Skin of body (tissue), 3 donors: ENCODE data around the gene TM9SF1. TPM values are rescaled to one million over a fixed set of nuclear protein-coding genes. Genes with fewer than 3 reads are reported as not detected.

ENCODE experiments used
- DNase-seq: peaks from one replicate; lab custom pipeline; 2025; lab: John Stamatoyannopoulos, UW
- small RNA-seq: library from RNA; depleted of rRNA; stranded (forward); fragments of <200 nt; gene quantifications from one replicate; pipeline ENCODE3, GENCODE V24; 2014; ENCODE audit warnings: low replicate concordance
- total RNA-seq: library from RNA; depleted of rRNA; stranded (reverse); fragments of >200 nt; gene quantifications from one replicate; pipeline ENCODE4 v1.2.3, GENCODE V29; 2014

The TM9SF1 gene
- total RNA-seq, 1 donor from 2014 or later, result 22.4 TPM

GRCh38 chr14:24151404-24152080, 43.7 kb downstream of the TM9SF1 start:
- no peak for DNase-seq

DNA sequence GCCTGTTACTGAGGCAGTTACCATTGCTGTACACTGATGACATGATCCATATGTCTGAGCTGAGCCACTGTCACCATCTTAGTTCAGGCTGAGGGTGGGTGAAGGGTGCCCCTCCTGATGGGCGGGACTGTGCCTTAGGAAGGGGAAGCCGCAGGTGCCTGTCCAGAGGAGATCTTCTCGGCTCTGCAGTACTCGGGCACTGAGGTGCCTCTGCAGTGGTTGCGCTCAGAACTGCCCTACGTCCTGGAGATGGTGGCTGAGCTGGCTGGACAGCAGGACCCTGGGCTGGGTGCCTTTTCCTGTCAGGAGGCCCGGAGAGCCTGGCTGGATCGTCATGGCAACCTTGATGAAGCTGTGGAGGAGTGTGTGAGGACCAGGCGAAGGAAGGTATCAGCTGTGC, 44.2 kb downstream of the TM9SF1 start:
- DNase-seq, result no peak

DNA sequence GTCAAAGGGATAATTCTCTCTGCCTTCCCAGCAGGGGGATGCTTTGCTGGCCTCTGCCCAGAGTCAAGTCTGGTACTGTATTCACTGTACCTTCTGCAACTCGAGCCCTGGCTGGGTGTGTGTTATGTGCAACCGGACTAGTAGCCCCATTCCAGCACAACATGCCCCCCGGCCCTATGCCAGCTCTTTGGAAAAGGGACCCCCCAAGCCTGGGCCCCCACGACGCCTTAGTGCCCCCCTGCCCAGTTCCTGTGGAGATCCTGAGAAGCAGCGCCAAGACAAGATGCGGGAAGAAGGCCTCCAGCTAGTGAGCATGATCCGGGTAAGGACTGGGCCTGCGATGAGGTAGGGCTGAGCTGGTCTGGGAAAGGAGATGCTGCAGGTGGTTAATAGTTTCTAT, 44.7 kb downstream of the TM9SF1 start:
- DNase-seq, result no peak

GRCh38 chr14:24150061-24150460, 45.2 kb downstream of the TM9SF1 start:
- no peak for DNase-seq

GRCh38 chr14:24149302-24149969, 45.8 kb downstream of the TM9SF1 start:
- DNase-seq, result no peak

- no peak for DNase-seq
These were observed 47.3 kb downstream of the TM9SF1 start for GRCh38 chr14:24147761-24148428.

- DNase-seq, result peak; percentile 98
These were observed 48.1 kb downstream of the TM9SF1 start, which contains the start of gene RNF31 for GRCh38 chr14:24146978-24147760. RNF31 (plus strand) TSS chr14:24147498; CDS start chr14:24147699, 201 bp downstream.

DNA sequence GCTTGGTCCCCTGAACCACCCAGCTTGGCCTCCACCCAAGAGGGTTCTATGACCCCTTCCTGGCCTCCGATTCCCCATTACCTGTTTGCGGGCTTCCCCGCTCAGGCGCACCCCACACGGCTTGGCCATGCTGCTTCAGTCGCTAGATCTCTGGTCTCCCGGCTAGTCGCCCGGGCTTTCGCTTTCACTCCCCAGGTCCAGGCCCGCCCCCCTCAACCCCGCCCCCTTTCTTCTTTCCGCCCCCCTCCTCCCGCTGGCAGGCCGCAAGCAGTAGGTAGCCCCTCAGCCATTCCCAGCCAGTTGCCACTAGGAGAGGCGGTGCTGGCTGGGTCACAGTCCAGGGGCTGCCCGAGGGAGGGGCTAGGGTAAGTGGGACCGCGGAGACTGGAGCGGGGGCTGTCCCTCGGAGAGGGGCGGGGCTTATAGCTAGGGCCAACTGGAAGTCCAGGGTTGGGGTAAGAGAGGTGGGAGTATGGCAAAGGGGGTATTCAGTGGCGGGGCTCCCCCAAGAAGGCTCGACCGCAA, 48.7 kb downstream of the TM9SF1 start, which contains the start of gene PSME2:
Gene PSME2, minus strand, starts transcription at position 158 of the 525 bp plus-strand sequence. Its CDS starts 29 bp downstream, at position 129.
- peak; percentile 90 for DNase-seq

DNA sequence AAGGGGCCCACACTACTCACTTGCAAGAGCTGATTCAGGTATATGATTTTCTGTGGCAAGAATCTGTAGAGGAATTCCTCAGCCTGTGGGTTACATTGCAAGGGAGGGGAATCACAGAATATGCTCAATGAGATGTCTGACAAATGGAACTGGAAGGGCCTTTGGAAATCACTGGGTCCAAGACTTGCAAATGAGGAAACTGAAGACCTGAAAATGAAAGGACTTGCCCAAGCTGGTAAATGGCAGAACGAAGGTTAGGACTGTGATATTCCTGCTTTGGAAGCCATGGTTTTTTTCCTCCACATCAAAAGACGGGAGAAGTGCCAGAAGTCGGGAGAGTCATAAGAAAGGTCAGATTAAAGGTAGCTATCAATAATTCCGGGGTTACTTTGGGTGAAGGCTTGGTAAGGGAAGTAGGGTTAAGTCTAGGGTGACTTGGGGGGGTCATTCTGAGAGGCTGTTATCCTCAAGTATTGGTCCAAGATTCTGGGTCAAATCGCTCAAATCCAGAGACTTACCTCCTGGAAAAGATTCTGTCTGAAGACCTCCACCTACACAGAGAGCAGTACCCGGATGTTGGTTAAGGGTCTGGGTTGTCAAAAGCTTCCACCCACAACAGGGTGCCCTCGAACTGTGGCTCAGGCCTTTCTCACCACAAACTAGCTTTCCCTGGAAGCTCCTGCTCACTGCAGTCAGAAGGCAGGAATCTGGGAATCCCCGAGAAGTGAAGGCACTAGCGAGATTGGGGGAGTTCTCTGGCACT, 49.4 kb downstream of the TM9SF1 start:
- no peak for DNase-seq

DNA sequence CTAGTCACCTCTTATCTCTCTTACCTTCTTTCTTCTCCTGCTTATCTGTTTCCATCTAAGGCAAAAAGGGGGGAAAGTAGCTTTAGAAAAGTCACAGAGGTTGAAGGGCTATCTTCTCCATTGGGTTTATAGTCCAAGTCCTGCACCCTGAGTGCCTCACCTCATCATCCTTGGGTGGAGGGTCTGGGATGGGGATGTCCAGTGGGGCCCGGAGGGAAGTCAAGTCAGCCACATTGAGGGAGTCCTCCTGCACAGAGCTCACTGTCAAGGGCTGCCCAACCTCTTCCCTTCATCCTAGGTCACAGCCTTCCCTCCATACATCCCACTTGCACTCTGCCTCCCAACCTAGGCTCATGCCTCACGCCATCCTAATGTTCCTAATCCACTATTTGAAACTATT, 50.0 kb downstream of the TM9SF1 start:
- DNase-seq, result no peak

GRCh38 chr14:24144451-24144850, 50.8 kb downstream of the TM9SF1 start:
- DNase-seq, result no peak

- DNase-seq, result no peak
These were observed 51.7 kb downstream of the TM9SF1 start for GRCh38 chr14:24143511-24143910.

GRCh38 chr14:24141097-24141880, 54.0 kb downstream of the TM9SF1 start, which contains the start of gene EMC9:
EMC9 (minus strand) TSS chr14:24141591; CDS start chr14:24141304, 287 bp downstream.
- DNase-seq, result peak; percentile 99

DNA sequence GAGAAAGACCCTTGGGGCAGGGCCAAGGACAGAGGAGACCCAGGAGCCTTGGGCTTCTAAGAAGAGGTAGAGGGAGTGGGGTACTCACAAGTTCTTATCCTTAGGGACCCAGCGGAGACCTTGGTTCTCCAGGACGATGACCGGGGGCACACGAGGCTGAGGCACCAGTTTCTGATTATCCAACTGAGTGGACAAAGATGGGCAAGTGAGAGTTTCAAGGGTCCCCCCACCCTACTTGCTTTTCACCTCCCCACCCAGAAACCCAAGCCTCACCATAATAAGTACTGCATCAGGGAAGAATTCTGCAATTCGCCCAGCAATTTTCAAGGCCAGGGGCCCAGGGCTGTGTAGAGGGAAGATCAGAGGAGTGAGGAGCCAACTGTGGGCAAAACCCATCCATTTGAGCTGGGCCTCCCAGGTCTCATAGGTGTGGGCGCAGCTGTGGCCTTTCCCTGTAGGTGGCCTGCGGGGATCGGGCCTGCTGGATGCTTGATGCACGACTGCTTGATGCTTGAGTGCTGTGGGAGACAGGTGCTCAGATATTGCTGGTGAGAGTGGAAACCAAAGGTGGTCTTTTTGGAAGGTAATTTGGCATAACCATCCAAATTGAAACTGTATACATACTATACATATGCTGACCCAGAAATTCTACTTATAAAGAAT, 55.8 kb downstream of the TM9SF1 start:
- DNase-seq, result no peak

Small RNA genes within 50 kb of the gene (small RNA-seq; reads per million reads assigned to genes)
- gene AL136295.4 (not detected), gene CHMP4A (not detected), gene IPO4 (not detected), gene IRF9 (not detected), gene MDP1 (not detected), gene RNA5SP383 (0.14 reads per million)

Other genes starting within 250 kb of the TM9SF1 start
- 23.5 TPM for gene DHRS4, start 241.7 kb downstream of the TM9SF1 start, total RNA-seq
- 8.7 TPM for gene DHRS4L2, start 206.5 kb downstream of the TM9SF1 start, total RNA-seq
- 0.69 TPM for gene CARMIL3, start 143.4 kb downstream of the TM9SF1 start, total RNA-seq
- gene CPNE6, start 123.9 kb downstream of the TM9SF1 start, total RNA-seq, result 0.20 TPM
- 7.2 TPM for gene PCK2, start 101.1 kb downstream of the TM9SF1 start, total RNA-seq
- gene DCAF11, start 80.7 kb downstream of the TM9SF1 start, total RNA-seq, result 45.2 TPM
- 0.69 TPM for gene NRL, start 80.5 kb downstream of the TM9SF1 start, total RNA-seq
- 13.0 TPM for gene FITM1, start 64.8 kb downstream of the TM9SF1 start, total RNA-seq
- 59.7 TPM for gene PSME1, start 59.2 kb downstream of the TM9SF1 start, total RNA-seq
- 6.8 TPM for gene EMC9, start 53.9 kb downstream of the TM9SF1 start, total RNA-seq
- gene PSME2, start 48.8 kb downstream of the TM9SF1 start, total RNA-seq, result 62.5 TPM
- 24.2 TPM for gene RNF31, start 47.9 kb downstream of the TM9SF1 start, total RNA-seq
- gene IRF9, start 34.2 kb downstream of the TM9SF1 start, total RNA-seq, result 43.4 TPM
- gene REC8, start 23.4 kb downstream of the TM9SF1 start, total RNA-seq, result 3.6 TPM
- 22.8 TPM for gene IPO4, start 6.6 kb downstream of the TM9SF1 start, total RNA-seq
- gene TSSK4, start 10.3 kb upstream of the TM9SF1 start, total RNA-seq, result not detected
- gene CHMP4A, start 18.0 kb upstream of the TM9SF1 start, total RNA-seq, result 30.1 TPM
- 9.5 TPM for gene MDP1, start 20.6 kb upstream of the TM9SF1 start, total RNA-seq
- gene NEDD8, start 36.9 kb upstream of the TM9SF1 start, total RNA-seq, result 73.5 TPM
- gene GMPR2, start 37.5 kb upstream of the TM9SF1 start, total RNA-seq, result 39.9 TPM
- gene TINF2, start 47.2 kb upstream of the TM9SF1 start, total RNA-seq, result 36.2 TPM
- gene TGM1, start 67.7 kb upstream of the TM9SF1 start, total RNA-seq, result 26.1 TPM
- gene RABGGTA, start 76.2 kb upstream of the TM9SF1 start, total RNA-seq, result 13.2 TPM
- 17.9 TPM for gene DHRS1, start 104.3 kb upstream of the TM9SF1 start, total RNA-seq
- gene NOP9, start 104.4 kb upstream of the TM9SF1 start, total RNA-seq, result 14.8 TPM
- gene CIDEB, start 112.5 kb upstream of the TM9SF1 start, total RNA-seq, result 7.9 TPM
- gene LTB4R2, start 114.7 kb upstream of the TM9SF1 start, total RNA-seq, result 13.9 TPM
- 8.6 TPM for gene LTB4R, start 116.1 kb upstream of the TM9SF1 start, total RNA-seq
- gene ADCY4, start 139.6 kb upstream of the TM9SF1 start, total RNA-seq, result 9.6 TPM
- gene RIPK3, start 144.6 kb upstream of the TM9SF1 start, total RNA-seq, result 5.6 TPM
- gene NFATC4, start 172.7 kb upstream of the TM9SF1 start, total RNA-seq, result 33.7 TPM
- gene NYNRIN, start 203.6 kb upstream of the TM9SF1 start, total RNA-seq, result 33.0 TPM
- 1.8 TPM for gene CBLN3, start 234.2 kb upstream of the TM9SF1 start, total RNA-seq
- 38.8 TPM for gene KHNYN, start 234.5 kb upstream of the TM9SF1 start, total RNA-seq
- 13.5 TPM for gene SDR39U1, start 247.3 kb upstream of the TM9SF1 start, total RNA-seq